ENCODE results near the gene C20orf96. TPM values are rescaled to one million over a fixed set of nuclear protein-coding genes. Genes with fewer than 3 reads are reported as not detected.

C20orf96 gene
- total and polyA plus RNA-seq, 2 experiments from 2014 or later = 14.6 to 36.3 TPM

DNA sequence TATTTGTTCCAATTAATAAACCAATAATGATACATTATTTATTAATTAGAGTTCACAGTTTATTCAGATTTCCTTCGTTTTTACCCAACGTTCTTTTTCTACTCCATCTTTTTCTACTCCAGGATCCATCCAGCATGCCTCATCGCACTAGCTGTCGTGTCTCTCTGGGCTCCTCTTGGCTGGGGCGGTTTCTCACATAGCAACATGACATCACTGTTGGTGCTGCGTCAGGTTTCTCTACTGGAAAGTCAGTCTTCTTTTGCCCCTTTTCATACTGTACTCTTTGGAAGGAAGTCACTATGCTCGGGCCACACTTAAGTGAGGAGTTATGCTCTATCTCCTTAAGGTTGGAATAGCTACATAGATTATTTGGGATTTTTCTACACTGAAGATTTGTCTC, 21.1 kb upstream of the C20orf96 start (continued):
- TF ChIP-seq CTCF (conservative IDR thresholded peaks at IDR 0.05; ENCODE audit: low read depth in 2 of 2) = no peak
- no peak for TF ChIP-seq EZH2phosphoT487 (IDR thresholded peaks at IDR 0.05; ENCODE audit: unreplicated experiment)
- TF ChIP-seq CREB1 (CRISPR knock-in tag; IDR thresholded peaks at IDR 0.05; ENCODE audit: low read depth) = no peak
- TF ChIP-seq ZNF114 (CRISPR knock-in tag; IDR thresholded peaks at IDR 0.05) = no peak
- no peak for TF ChIP-seq ZNF331 (CRISPR knock-in tag; IDR thresholded peaks at IDR 0.05; ENCODE audit: low read depth)
- no peak for TF ChIP-seq STAT1 (IDR thresholded peaks at IDR 0.05; ENCODE audit: unreplicated experiment)

GRCh38 chr20:310645-311044, 20.1 kb upstream of the C20orf96 start:
- Mint-ChIP-seq H3K27me3 (ENCODE audit: insufficient read depth, low read depth, poor library complexity) (peaks cover 4% of the 10 kb centered on the region), H3K36me3 (ENCODE audit: low read depth) (no peaks in the 10 kb centered on the region; the same call in 2 of the 3 replicates), H3K4me1 (peaks cover 24% of the 10 kb centered on the region), H3K4me3 (peak overlapping the region; percentile 81; the same call in 2 of the 3 replicates), H3K27ac (no peak overlapping the region), H3K9me3 (no peaks in the 10 kb centered on the region; the same call in 2 of the 3 replicates)
- Histone ChIP-seq H3K27me3 (ENCODE audit: insufficient read depth) (no peaks in the 10 kb centered on the region), H3K4me1 (ENCODE audit: insufficient read depth) (peaks cover 19% of the 10 kb centered on the region), H3F3A (replicated peaks; ENCODE audit: low read depth) (peaks cover 8% of the 10 kb centered on the region), H3K4me2 (peak overlapping the region; percentile 27), H3K4me3 (peak overlapping the region; percentile 19), H4K20me1 (replicated peaks; ENCODE audit: insufficient read depth) (no peaks in the 10 kb centered on the region), H3K36me3 (ENCODE audit: insufficient read depth) (no peaks in the 10 kb centered on the region), H3K27ac (ENCODE audit: low read depth) (peak overlapping the region; percentile 11), H3K79me2 (replicated peaks; ENCODE audit: insufficient read depth) (no peaks in the 10 kb centered on the region), H3K9me2 (ENCODE audit: insufficient read depth) (no peaks in the 10 kb centered on the region), H2AFZ (no peak overlapping the region)
- TF ChIP-seq JUNB (IDR thresholded peaks at IDR 0.05; ENCODE audit: unreplicated experiment) = no peak
- no peak for TF ChIP-seq ETS1 (IDR thresholded peaks at IDR 0.05)
- TF ChIP-seq NANOG (IDR thresholded peaks at IDR 0.05; ENCODE audit: borderline replicate concordance) = no peak
- TF ChIP-seq CREB1 (CRISPR knock-in tag; IDR thresholded peaks at IDR 0.05; ENCODE audit: low read depth) = no peak
- no peak for TF ChIP-seq ZNF114 (CRISPR knock-in tag; IDR thresholded peaks at IDR 0.05)
- no peak for TF ChIP-seq EZH2 (IDR thresholded peaks at IDR 0.05; ENCODE audit: low read depth, unreplicated experiment)
- DNase-seq (ENCODE audit: low spot score) = no peak
- no peak for ATAC-seq
